ENCODE data around the gene DUSP10.

DNA sequence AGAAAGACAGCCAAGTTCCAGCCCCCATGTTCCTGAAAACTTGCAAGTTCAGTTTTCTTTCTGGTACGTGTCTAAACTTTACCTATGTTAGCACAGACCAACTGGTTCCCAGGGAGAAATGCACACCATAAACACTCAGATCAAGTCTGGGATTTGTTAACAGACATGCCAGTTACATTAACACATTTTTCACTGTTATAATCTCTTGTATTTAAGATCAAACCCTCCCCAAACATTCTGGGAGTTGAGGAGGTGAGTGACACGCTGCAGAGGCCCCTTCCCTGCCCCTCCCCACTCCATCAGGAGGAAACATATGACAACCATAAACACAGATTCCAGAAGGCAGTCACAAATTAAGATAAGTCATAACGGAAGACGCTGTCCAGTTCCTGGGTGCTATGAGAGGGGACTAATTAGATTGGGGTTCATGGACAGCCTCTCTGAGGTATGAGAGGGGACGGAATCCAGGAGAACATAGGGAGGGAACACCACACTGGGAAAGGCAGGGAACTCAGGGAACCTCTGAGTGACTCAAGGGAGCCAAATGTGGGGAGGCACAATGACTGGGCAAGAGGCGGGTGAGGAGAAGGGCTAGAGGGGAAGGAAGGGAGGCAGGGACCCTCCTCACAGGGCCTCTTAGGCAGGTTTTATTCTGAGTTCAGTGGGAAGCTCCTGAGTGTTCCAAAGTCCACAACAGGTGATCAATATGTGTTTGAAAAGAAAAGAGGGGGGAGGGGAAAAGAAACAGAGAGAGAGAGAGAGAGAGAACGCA lies 25.0 kb downstream of the DUSP10 start:
- no peak for TF ChIP-seq E2F1 (CRISPR knock-in tag; IDR thresholded peaks at IDR 0.05)
- TF ChIP-seq, protein P1, sequence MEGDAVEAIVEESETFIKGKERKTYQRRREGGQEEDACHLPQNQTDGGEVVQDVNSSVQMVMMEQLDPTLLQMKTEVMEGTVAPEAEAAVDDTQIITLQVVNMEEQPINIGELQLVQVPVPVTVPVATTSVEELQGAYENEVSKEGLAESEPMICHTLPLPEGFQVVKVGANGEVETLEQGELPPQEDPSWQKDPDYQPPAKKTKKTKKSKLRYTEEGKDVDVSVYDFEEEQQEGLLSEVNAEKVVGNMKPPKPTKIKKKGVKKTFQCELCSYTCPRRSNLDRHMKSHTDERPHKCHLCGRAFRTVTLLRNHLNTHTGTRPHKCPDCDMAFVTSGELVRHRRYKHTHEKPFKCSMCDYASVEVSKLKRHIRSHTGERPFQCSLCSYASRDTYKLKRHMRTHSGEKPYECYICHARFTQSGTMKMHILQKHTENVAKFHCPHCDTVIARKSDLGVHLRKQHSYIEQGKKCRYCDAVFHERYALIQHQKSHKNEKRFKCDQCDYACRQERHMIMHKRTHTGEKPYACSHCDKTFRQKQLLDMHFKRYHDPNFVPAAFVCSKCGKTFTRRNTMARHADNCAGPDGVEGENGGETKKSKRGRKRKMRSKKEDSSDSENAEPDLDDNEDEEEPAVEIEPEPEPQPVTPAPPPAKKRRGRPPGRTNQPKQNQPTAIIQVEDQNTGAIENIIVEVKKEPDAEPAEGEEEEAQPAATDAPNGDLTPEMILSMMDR (IDR thresholded peaks at IDR 0.05) = no peak
- TF ChIP-seq TEAD4 (CRISPR knock-in tag; IDR thresholded peaks at IDR 0.05) = no peak
- no peak for TF ChIP-seq ELF4 (CRISPR knock-in tag; IDR thresholded peaks at IDR 0.05; ENCODE audit: low read depth)
- TF ChIP-seq SMAD3 (CRISPR knock-in tag; IDR thresholded peaks at IDR 0.05; ENCODE audit: borderline replicate concordance) = no peak
- TF ChIP-seq, protein P2, sequence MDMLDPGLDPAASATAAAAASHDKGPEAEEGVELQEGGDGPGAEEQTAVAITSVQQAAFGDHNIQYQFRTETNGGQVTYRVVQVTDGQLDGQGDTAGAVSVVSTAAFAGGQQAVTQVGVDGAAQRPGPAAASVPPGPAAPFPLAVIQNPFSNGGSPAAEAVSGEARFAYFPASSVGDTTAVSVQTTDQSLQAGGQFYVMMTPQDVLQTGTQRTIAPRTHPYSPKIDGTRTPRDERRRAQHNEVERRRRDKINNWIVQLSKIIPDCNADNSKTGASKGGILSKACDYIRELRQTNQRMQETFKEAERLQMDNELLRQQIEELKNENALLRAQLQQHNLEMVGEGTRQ (CRISPR knock-in tag; IDR thresholded peaks at IDR 0.05) = no peak
- TF ChIP-seq CREB1 (CRISPR knock-in tag; IDR thresholded peaks at IDR 0.05) = no peak
- TF ChIP-seq PRDM15 (CRISPR knock-in tag; IDR thresholded peaks at IDR 0.05) = no peak
- no peak for TF ChIP-seq E2F5 (CRISPR knock-in tag; IDR thresholded peaks at IDR 0.05)
- TF ChIP-seq ATF6 (CRISPR knock-in tag; IDR thresholded peaks at IDR 0.05) = no peak
- TF ChIP-seq FOXK1 (CRISPR knock-in tag; IDR thresholded peaks at IDR 0.05) = no peak
